Measurements from ENCODE around the gene OLA1.
A peak's percentile ranks its signal among the peaks of the same experiment; 100 is the strongest.
"Not testable (repeated sequence)": the region's sequence is repeated elsewhere in the genome, so short reads cannot be mapped to it uniquely, and the experiment has no call there.

OLA1 gene

DNA sequence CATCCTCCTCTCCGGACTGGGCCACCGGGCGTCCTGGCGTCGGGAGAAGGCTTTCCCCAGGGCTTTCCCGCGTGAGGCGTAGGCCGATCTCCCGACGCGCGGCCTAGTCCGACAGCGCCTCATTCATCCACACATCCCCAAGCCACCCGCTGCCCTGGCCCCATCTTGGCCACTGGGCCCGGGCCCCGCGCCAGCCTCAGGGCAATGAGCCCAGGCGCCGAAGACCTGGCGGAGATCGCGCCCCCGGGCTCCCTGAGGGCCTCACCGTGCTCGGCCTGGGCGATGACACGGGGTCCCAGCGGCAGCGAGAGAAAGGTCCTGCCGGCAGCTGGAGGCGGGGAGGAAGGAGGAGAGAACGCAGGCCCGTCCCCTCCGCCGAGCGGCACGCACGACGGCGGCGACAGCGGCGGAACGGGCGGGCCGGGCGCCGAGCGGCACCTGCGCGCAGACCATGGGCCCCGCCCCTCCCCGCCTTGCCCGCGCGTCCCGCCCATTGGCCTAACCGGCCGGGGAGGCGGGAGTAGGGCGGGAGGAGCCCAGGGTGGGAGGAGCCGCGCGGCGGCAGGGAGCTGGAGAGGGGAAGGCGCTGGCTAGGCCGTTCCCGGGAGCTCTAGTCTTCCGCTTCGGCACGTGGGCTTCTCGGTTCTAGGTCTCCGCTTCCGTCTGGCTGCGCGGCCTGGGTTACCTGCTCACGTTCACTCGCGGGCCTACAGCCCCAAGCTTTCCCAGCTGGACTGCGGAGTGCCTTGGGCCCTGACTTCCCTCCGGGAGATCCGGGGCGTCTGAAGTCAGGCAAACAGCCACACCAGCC lies at the start of gene OLA1:
Gene OLA1, minus strand, starts transcription at position 346 of the 811 bp plus-strand sequence. CDS start 1,717 bp downstream, outside the sequence.
- DNase-seq (ENCODE audit: low spot score) = peak; percentile 97

DNA sequence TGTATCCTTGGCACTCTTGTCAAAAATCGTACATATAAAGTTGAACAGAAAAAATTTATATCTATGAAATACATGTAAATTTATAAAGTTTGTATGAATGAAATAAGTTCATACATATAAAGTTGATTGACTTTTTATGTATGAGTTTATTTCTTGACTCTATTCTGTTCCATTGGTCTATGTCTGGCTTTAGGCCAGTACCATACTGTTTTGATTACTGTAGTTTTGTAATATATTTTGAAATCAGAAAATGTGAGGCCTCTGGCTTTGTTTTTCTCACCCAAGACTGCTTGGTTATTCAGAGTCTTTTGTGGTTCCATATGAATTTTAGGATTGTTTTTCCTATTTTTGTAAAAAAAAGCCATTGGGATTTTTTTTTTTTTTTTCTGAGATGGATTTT lies 44.6 kb upstream of the OLA1 start:
- no peak for DNase-seq (ENCODE audit: low spot score)

DNA sequence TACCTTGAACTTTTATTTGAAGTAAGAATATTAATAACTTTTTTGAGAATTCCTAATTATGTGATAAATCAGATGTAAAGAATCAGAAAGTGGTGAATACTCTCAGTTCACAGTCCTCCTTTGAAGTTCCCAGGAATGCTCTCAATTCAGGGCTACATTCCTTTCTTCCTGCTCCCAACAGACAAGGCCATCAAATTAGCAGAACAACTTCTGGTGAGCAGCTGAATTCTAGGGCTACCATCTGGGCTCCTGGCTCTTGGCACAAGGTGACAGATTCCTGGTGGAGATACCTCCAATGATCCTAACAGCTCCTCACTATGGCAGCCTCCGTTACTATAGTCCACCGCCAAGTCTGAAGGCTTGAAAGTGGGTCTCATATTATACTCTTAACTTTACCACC lies 37.8 kb upstream of the OLA1 start:
- DNase-seq (ENCODE audit: low spot score) = no peak

DNA sequence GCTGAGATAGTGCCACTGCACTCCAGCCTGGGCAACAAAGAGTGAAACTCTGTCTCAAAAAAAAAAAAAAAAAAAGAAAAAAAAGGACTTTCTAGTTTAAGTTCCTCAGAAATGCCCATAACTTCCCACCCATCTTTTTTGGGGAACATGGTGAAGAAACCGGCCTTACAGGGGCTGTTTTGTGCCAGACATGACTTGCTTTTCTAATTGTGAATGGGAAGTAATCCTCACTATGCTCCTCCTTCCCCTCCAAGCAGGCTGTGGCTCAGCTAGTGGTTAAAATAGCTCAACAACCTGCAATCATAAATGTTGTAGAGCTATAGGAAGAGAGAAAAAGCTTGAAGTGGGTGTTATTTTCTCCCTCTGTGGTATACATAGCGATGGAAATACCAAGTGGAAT lies 34.1 kb upstream of the OLA1 start:
- no peak for DNase-seq (ENCODE audit: low spot score)

DNA sequence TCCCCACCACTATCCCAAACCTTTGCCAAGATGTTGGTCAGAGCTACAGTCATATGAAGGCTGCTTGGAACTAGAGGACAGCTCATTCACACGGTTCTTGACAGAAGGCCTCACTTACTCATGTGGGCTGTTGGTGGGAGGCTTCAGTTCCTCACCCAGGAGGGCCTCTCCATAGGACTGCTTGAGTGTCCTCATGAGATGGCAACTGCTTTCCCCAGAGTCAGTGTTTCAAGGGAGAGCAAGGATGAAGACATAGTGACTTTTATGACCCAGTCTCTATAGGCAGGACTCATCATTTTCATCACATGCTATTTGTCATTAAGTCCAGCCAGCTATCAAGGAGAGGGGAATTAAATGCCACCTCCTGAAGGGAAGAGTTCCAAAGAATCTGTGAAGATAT lies 33.4 kb upstream of the OLA1 start:
- no peak for DNase-seq (ENCODE audit: low spot score)

DNA sequence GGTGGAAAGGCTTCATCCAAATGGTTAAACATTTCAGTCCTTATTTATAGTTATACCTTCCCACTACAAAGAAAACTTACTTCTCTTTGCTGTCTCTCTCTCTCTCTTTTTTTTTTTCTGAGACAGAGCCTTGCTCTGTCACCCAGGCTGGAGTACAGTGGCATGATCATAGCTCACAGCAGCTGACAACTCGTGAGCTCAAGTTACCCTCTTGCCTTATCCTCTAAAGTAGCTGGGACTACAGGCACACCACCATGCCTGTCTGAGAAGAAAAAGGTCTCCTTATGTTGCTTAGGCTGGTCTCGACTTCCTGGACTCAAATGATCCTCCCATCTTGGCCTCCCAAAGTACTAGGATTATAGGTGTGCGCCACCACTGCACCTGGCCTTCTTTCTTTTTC lies 32.3 kb upstream of the OLA1 start:
- no peak for DNase-seq (ENCODE audit: low spot score)

DNA sequence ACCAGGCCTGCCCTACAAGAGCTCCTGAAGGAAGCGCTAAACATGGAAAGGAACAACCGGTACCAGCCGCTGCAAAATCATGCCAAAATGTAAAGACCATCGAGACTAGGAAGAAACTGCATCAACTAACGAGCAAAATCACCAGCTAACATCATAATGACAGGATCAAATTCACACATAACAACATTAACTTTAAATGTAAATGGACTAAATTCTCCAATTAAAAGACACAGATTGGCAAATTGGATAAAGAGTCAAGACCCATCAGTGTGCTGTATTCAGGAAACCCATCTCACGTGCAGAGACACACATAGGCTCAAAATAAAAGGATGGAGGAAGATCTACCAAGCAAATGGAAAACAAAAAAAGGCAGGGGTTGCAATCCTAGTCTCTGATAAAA lies 21.9 kb upstream of the OLA1 start:
- not testable (repeated sequence) for DNase-seq (ENCODE audit: low spot score)

DNA sequence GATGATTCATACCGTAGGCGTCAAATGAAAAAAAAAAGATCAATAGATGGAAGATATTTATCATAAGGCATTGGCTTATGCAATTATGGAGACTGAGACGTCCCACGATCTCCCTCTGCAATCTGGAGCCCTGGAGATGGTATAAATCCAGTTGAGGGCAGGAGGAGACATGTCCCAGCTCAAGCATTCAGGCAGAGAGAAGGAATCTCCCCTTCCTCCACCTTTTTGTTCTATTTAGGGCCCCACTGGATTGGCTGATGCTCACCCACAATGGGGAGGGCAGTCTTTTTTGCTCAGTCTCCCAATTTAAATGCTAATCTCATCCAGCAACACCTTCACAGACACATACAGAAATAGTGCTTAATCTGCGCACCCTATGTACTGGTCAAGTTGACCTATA lies 18.0 kb upstream of the OLA1 start:
- DNase-seq (ENCODE audit: low spot score) = no peak

DNA sequence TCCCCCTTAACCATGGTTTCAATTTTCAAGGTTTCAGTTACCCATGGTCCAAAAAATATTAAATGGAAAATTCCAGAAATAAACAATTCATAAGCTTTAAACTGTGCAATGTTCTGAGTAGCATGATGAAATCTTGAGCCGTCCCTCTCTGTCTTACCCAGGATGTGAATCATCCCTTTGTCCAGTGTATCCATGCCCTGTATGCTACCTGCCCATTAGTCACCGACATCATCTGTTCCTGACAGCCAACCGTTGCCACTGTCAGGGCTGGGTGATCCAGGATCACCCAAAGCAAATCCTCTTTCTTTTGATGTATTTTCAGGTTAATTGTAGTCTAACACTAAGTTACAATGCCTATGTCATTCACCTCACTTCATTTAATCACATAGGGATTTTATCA lies 15.7 kb upstream of the OLA1 start:
- DNase-seq (ENCODE audit: low spot score) = peak; percentile 97

DNA sequence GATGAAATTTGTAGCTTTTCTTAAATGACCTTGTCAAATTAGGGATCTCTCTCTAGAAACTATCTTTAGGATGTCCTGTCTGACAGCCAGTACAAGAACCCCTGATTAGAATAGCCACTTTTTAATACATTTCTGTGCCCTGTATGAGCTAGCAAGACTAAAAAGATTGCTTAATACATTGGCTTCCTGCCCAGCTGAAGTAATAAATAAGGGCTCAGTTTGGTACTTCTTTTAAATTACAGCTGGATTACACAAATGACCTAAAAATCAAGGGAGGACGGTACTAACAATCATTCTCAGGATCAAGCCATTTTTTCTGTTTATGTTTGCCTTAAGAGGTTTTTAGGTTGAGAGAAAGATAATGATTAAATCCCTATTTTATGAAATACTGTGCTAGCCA lies 11.6 kb upstream of the OLA1 start:
- DNase-seq (ENCODE audit: low spot score) = peak; percentile 20

DNA sequence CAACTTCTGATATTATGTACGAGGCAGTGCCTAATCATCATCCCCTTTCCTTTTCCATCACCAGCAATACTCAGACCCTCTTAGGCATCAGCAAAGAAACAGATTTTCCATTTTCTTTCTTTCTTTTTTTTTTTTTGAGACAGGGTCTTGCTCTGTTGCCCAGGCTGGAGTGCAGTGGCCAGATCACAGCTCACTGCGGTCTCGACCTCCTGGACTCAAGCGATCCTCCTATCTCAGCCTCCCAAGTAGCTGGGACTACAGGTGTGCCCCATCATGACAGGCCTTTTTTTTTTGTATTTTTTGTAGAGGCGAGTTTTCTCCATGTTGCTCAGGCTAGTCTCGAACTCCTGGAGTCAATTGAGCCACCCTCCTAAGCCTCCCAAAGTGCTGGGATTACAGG lies 5.9 kb upstream of the OLA1 start:
- DNase-seq (ENCODE audit: low spot score) = no peak

DNA sequence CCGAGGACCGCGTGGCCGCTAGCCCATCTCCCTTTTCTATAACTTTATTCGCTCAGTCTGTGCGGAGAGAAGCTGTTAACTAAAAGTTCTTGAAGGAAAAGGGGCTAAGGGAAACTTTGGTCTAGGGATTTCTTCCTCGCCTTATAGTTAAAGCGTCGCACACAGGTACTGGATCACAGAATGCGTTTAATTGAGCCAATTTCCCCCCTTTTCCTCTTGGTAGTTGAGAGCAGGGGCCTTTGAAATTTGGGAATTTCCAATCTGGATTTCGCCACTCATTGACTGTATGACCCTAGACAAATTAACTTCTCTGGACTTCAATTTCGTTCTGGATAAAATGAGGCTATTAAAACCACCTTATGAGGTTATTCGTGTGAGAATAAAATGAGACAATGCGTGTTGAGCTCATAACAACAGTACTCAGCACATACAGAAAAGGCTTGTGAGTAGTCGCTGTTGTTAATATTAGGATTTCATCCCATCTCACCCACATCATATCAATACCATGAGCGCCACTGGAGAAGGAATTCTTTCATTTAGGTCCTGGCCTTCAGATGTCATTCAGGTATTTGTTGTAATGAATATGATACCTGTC lies 763 bp upstream of the OLA1 start:
- no peak for DNase-seq (ENCODE audit: low spot score)

DNA sequence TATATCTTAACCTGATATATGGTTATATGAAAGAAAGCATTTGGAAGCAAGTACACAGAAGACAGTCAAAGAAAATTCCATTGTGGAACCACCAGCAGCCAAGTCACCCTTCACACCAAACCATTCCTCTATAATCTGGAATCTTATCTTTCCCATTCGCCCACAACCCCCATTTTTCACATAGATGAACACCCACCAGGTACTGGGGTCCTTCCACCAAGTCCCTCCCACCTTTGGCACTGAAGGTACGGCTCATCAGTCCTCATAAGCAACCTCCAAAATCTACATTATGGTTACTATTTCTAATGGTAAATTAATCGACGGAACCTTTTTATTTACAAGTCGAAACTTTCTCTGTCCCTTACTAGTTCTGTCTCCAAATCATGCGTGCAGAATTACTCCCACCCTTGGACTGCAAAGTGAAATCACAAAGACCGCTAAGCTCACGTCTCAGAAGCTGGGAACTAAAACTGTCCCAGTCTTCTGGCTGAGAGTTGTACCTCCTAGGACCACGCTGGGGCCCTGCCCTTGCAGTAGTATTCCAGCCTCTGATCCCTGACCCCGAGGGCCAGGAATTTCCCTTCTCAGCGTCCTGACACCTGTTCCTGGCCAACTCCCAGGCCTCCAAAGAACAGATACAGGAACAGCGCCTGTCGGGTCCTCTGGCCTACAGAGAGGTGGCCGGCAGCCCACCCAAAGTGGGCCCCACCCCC lies 702 bp downstream of the OLA1 start:
- peak; percentile 47 for DNase-seq (ENCODE audit: low spot score)

DNA sequence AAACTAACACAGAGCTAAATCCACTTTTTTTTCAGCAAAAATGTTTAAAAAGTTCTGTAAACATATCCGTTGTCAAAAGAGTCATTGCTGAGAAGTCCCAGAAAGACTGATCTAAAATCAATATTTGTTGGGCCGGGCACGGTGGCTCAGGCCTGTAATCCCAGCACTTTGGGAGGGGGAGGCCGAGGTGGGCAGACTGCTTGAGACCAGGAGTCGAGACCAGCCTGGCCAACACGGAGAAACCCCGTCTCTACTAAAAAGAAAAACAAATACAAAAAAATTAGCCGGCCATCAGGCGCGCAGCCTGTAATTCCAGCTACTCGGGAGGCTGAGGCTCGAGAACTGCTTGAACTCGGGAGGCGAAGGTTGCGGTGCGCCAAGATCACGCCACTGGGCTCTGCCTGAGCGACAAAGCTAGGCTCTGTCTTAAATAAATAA lies 1.4 kb downstream of the OLA1 start:
- DNase-seq (ENCODE audit: low spot score) = no peak

DNA sequence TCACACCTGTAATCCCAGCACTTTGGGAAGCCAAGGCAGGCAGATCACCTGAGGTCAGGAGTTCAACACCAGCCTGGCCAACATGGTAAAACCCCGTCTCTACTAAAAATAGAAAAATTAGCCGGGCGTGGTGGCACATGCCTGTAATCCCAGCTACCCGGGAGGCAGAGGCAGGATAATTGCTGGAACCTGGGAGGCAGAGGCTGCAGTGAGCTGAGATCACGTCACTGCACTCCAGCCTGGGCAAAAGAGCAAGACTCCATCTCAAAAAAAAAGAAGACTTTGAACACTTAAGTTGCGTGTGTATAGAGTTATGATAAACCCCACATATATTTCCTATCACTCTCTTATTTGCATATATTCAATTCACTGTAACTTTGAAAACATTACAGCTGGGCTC lies 2.7 kb downstream of the OLA1 start:
- not testable (repeated sequence) for DNase-seq (ENCODE audit: low spot score)

DNA sequence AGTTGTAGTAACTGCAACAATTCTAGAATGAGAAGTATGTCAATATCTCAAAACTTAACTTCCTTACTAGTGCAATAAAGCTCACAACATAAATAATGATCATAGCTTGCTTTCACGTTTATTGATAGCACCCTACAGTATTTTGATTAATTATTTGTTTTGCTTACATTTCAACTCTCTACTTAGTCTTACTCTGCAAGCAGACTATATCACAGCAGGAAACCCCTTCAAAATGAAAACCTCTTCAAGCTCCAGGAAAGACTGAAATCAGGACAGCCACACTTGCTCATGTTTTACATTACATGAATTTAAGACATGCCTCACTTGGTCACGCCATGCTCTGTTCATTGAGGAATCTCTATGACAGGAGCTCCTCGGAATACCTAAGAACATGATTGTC lies 3.3 kb downstream of the OLA1 start:
- no peak for DNase-seq (ENCODE audit: low spot score)

DNA sequence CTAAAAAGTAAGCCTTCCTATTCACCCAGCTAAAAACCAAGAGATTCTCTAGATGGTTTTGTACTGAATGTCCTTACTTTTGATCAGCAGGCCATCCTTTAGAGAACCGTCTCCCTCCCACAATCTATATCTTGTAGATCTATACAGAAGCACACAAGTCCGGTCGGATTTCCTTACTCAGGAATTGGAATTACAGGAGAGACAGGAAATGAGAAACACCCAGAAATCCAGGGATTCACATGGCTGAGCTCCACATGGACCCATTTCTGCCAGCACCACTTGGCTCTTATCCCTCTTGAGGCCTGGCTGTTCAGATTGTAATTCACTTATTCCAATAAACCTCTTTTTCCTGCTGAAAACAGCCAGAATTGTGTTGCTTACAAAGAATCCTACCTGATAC lies 4.5 kb downstream of the OLA1 start:
- no peak for DNase-seq (ENCODE audit: low spot score)

DNA sequence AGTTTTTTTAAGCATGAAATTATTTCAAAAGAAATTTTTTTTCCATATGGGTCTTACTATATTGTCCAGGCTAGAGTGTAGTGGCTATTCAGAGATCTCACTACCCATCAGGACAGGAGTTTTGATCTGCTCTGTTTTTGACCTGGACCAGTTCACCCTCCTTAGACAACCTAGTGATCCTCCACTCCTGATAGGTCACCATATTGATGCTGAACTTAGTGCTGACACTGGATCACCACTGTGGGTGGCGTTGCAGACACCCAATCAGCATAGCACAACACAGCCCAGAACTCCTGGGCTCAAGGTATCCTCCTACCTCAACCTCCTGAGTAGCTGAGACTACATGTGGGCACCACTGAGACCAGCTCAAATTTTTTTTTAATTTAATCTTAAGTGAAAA lies 8.2 kb downstream of the OLA1 start:
- DNase-seq (ENCODE audit: low spot score) = no peak

DNA sequence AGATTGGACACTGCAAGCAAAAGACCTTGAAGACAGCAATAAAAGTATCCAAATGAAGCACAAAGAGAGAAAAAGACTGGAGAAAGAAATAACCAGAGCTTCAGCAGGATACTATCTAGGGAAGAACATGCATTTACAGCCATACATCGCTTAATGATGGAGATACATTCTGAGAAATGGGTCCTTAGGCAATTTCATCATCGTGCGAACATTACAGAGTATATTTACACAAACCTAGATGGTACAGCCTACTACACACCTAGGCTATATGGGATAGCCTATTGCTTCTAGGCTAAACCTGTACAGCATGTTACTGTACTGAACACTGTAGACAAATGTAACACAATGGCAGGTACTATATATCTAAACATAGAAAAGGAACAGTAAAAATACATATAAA lies 11.9 kb downstream of the OLA1 start:
- DNase-seq (ENCODE audit: low spot score) = no peak

DNA sequence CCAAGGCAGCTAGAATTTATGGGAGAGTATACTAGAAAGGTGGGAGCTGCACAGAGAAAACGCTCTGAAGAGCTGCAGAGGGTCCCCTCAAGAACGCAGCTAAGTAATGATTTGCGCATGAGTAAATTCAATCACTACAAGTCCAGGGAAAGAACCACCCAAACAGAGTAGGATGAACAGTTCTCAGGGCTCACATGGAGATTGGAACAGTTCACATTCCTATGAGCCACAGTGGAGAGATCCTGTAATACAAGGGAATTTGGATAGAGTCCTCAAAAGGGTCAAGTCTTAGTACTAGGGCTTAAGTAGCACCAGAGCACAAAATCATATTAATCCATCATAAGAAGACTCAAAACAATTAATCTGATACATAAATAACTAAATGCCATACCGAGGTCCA lies 12.7 kb downstream of the OLA1 start:
- DNase-seq (ENCODE audit: low spot score) = no peak

DNA sequence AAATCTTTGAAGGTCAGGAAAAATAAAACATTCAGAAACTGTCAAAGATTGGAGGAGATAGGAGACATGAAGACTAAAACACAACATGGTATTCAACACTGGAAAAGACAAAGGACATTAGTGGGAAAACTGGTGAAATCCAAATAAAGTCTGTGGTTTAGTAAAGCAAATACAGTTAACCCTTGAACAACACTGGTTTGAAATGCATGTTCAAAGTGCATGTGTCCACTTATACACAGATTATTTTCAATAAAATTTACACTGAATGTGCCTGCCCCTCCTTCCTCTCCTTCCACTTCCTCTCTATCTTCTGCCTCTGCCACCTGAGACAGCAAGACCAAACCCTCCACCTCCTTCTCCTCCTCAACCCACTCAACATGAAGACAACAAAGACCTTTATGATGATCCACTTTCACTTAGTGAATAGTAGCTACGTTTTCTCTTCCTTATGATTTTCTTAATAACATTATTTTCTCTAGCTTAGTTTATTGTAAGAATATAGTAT lies 14.5 kb downstream of the OLA1 start:
- no peak for DNase-seq (ENCODE audit: low spot score)

DNA sequence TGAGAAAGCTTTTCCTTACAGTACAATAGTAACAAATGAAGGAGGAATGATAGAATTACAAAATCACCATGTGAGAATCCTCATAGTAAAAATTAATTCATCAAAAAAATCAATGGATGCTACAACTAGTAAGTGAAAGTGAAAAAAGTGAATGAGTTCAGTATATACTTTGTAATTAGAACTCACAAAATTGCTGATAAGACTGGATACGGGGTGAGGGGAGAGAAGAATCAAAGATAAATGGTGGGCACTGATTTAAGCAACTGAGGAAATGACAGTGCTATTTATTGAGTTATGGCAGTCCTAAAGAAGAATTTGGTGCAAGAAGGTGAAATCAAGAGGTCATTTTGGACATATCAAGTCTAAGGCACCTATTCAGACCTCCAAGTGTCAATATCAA lies 20.6 kb downstream of the OLA1 start:
- no peak for DNase-seq (ENCODE audit: low spot score)

DNA sequence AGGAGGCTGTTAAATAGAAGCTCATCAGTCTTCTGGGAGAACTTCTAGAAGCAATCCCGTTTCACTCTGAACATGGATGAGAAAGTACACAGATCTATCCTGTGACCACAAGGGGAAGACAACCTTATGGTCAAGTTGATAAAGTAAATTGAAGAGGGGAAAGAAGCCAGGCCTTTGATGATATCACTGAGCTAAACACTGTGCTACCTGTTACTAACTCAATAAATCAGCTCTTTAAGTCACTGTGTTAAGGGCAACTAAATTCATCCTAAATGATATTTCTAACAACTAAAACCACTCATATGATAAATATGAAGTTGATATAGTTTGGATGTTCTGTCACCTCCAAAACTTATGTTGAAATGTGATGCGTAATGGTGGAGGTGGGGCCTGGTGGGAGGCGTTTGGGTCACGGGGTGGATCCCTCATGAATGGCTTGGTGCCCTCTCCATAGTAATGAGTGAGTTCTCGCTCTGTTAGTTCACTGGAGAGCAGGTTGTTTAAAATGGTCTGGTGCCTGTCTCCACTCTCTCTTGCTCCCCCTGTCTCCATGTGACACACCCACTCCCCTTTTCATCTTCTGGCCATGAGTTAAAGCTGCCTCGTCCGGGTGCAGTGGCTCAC lies 23.6 kb downstream of the OLA1 start:
- no peak for DNase-seq (ENCODE audit: low spot score)
